ENCODE results near the gene MOV10L1. TPM values are rescaled to one million over a fixed set of nuclear protein-coding genes. Genes with fewer than 3 reads are reported as not detected.

MOV10L1 gene
- total RNA-seq, 1 donor, result not detected

DNA sequence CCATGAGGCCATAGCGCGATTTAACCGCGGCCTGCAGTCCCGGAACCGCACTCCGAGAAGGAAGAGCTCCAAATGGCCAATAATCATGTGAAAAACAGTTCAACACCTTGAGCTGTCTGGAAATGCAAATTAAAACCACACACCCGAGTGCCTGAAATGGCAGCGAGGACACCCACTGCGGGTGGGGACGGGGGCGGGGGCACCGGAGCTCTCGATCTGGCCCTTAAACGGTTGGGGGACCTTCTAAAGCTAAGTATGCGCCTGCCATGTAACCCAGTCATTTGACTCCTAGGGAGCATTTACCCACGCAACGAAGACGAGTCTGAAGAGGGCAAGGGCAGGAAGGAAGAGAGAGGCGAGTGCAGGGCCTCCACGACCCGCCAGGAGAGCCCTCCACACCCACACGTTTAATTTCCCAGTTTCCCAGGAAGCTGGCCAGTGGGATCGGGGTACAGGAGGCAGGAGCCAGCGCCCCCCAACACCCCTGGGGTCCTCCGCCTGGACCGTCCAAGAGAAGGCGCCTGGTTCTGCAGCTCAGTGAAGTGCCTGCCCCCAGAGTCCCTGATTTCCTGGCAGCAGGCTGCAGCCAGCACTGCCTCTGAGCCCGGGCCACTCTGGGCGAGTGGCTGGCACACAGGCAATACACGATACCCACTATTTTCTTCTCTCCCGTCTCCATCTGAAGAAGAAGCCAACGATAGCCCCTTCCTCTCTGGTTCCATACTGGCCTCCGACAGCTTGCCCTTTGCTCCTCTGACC, 33.4 kb upstream of the MOV10L1 start:
- Histone ChIP-seq H3K27me3 (ENCODE audit: insufficient read depth, low read length) (peaks cover 5% of the 10 kb centered on the region), H3K9me3 (ENCODE audit: low read depth, low read length) (no peaks in the 10 kb centered on the region), H3K4me1 (ENCODE audit: insufficient read depth, low read length) (no peaks in the 10 kb centered on the region), H3K4me3 (ENCODE audit: low read length) (no peak overlapping the region)

DNA sequence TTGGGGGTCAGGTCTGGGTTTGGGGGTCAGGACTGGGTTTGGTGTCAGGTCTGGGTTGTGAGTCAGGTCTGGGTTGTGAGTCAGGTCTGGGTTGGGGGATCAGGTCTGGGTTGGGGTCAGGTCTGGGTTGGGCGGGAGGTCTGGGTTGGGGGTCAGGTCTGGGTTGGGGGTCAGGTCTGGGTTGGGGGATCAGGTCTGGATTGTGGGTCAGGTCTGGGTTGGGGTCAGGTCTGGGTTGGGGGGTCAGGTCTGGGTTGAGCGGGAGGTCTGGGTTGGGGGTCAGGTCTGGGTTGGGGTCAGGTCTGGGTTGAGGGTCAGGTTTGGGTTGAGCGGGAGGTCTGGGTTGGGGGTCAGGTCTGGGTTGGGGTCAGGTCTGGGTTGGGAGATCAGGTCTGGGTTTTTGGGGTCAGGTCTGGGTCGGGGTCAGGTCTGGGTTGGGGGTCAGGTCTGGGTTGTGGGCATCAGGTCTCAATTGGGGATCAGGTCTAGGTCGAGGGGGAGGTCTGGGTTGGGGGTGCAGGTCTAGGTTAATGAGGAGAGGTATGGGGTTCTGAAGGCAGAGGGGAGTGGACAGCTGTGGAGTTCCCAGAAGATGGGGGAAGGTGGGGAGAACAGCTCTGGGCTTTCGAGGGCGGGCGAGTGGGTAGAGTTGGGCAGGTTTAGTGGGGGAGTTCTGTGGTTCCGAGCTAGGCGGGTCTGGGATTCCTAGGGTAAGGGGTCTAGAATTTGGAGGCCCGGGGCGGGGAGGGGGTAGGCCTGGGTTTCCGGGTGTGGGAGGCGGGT, 32.3 kb upstream of the MOV10L1 start:
- Histone ChIP-seq H3K4me1 (ENCODE audit: insufficient read depth, low read length) (no peaks in the 10 kb centered on the region), H3K27me3 (ENCODE audit: insufficient read depth, low read length) (peaks cover 5% of the 10 kb centered on the region), H3K9me3 (ENCODE audit: low read depth, low read length) (no peaks in the 10 kb centered on the region), H3K4me3 (ENCODE audit: low read length) (no peak overlapping the region)

DNA sequence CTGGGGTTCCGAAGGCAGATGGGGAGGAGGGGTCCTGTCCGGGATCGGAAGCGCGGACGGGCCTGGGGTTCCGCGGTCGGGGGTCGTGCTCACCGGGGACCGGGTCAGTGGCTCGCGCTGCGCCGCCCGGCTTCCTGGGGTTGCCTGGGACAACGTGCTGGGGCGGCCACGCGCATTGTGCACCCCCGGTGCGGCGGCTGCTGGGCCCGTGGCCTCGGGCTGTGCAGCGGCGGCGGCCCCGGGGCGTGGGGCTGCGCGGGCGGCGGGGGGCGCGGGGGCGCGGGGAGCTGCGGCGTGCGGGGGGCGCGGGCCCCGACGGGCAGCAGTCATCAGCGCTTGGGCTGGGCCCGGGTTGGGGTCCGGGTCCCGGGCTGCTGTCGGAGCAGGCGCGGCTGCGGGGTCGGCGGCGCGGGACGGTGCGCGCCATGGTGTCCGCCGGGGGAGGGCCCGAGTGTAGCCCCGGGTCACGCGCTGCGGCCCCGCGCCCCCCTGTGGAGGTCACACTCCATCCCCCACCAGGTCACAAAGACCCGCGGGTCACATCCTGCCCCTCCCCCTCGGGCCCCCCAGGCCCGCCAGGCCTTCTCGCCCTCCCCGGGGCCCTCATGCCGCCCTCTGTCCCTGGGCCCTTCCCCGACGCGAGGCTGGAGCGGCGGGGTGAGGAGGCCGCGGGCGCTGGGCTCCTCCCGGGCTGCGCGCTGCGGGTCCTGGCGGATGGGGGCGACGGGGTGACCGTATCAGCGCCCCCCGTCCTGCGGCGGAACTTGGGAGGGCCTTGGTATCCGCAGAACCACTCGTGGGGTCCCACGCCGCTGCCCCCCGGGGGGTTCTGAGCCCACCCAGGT, 31.5 kb upstream of the MOV10L1 start, which contains the start of gene TTLL8:
Gene TTLL8, minus strand, starts transcription at position 238 of the 845 bp plus-strand sequence.
- Histone ChIP-seq H3K4me1 (ENCODE audit: insufficient read depth, low read length) (no peaks in the 10 kb centered on the region), H3K27me3 (ENCODE audit: insufficient read depth, low read length) (peaks cover 5% of the 10 kb centered on the region), H3K4me3 (ENCODE audit: low read length) (no peak within 1 kb of the TSS), H3K9me3 (ENCODE audit: low read depth, low read length) (no peaks in the 10 kb centered on the region)

DNA sequence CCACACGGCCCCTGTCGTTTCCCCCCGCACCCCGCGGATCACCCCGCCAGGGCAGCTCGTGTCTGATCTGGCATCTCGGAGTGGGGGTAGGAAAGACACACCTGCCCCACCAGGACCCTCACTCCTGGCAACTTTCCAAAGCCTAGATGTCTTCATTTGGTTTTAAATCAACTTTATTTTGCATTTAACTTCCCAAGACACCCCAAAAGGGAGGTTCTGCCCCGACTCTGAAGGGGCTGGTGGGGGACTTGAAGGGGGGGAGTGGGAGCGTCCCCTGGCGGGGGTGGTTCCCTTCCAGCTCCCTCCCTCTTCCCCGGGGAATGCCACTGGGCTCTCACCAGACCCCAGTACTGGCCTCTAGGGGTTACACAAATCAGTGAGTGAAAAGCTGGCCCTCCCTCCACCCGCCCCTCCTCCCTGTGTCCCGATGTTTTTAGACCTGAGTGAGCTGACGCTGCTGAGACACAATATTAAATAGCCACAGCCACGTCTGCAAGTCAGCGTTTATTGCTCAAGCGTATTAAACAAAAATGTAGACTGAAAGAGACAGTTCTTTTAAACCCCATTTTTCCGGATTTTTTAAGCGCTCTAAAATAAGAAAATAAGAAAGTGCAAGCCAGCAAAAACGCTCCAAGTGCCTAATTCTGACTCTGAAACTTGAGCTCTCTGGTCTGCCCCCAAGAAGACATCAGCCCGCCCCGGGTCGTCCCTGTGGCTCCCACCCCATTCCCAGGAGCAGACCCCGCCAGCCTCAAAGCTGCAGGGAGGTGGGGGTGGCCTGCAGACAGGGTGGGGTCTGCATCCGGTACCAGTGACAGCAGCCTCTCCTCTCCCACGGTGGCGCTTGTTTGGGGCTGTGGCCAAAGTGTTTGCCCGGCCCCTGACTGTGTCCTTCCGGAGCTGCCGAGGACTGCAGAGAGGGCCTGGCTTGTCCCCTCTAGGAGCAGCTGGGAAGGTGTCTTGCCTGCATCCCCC, 30.6 kb upstream of the MOV10L1 start:
- Histone ChIP-seq H3K4me1 (ENCODE audit: insufficient read depth, low read length) (no peaks in the 10 kb centered on the region), H3K27me3 (ENCODE audit: insufficient read depth, low read length) (peaks cover 5% of the 10 kb centered on the region), H3K9me3 (ENCODE audit: low read depth, low read length) (no peaks in the 10 kb centered on the region), H3K4me3 (ENCODE audit: low read length) (no peak overlapping the region)

DNA sequence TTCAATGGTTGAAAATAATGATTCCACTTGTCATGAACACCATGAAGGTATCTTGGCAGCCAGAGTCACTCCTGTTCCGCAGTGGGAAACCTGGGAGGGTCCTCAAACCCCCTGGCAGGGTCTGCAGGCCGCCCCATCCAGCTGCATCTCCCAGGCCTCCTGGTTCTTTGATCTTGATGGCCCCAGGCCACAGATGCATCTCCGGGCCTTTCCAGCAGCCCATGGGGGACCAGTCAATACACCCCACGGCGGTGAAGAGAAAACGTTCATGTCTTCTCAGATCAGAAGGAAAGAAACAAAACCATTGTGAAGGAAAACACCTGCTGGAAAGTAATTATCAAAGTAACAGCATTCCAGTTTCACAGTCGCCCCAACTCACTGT, 29.9 kb upstream of the MOV10L1 start:
- H3K9me3 ChIP-seq (ENCODE audit: low read depth, low read length), result no peaks in the 10 kb centered on the region
- H3K27me3 ChIP-seq (ENCODE audit: insufficient read depth, low read length), result peaks cover 5% of the 10 kb centered on the region
- no peaks in the 10 kb centered on the region for H3K4me1 ChIP-seq (ENCODE audit: insufficient read depth, low read length)
- H3K4me3 ChIP-seq (ENCODE audit: low read length), result no peak overlapping the region

DNA sequence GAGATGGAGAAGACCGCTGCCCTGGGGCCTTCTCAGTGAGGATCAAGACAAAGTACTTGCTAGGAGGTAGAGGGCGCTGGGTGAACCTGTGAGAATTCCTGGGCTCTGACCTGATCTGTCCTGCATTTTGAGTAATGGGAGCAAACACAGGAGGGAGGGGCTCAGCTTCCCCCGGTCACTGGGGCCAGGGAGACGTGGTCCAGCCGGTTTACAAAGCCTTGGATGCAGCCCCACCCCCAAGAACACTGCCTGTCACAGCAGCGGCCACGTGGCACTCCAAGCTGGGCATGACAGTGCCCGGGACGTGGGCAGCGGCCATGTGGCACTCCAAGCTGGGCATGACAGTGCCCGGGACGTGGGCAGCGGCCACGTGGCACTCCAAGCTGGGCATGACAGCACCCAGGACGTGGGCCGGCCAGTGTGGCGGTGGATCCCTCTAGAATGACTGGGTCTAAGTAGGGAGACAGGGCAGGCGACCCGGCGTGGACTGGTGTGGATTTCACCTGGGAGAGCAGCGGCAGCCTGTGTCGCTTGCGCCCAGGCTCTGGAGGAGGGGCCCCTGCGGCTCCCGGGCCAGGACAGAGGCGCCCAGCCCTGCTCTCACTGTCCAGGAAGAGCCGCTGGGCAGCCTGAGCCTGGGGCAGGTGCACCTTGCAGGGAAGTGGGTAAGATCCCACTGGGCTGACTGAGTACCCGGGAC, 29.2 kb upstream of the MOV10L1 start:
- Histone ChIP-seq H3K9me3 (ENCODE audit: low read depth, low read length) (no peaks in the 10 kb centered on the region), H3K27me3 (ENCODE audit: insufficient read depth, low read length) (peaks cover 5% of the 10 kb centered on the region), H3K4me3 (ENCODE audit: low read length) (no peak overlapping the region), H3K4me1 (ENCODE audit: insufficient read depth, low read length) (no peaks in the 10 kb centered on the region)

DNA sequence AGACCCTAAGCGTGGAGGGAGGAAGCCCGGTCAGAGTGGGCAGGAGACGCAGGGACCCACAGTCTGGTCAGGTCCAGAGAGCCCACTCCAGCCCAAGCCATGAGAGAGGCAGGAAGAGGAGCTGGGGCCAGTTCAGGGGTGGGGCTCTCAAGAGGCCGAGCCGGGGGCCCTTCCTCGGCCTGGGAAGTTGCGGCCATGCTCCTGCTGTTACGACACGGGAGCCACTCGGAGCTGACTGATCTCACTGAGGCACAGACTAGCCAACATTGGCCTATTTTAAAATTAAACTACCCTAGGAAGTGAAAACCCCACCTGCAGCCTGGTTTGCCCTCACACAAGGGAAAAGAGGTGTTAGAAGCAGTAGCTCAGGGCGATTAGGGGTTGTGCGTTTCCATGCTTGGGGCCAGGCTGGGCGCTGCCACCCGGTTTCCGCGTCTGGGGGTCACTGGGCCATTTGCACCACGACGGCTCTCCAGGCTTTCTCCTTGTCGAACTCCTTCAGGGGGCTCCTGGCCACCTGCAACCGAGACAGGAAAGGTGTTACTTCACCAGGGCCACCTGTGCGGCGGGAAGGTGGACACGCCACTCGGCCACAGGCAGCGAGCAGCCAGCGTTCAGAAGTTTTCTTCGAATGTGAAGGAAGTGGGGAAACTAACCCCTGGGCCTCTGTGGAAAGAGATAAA, 28.5 kb upstream of the MOV10L1 start:
- Histone ChIP-seq H3K9me3 (ENCODE audit: low read depth, low read length) (no peaks in the 10 kb centered on the region), H3K4me3 (ENCODE audit: low read length) (no peak overlapping the region), H3K4me1 (ENCODE audit: insufficient read depth, low read length) (no peaks in the 10 kb centered on the region), H3K27me3 (ENCODE audit: insufficient read depth, low read length) (peaks cover 5% of the 10 kb centered on the region)

DNA sequence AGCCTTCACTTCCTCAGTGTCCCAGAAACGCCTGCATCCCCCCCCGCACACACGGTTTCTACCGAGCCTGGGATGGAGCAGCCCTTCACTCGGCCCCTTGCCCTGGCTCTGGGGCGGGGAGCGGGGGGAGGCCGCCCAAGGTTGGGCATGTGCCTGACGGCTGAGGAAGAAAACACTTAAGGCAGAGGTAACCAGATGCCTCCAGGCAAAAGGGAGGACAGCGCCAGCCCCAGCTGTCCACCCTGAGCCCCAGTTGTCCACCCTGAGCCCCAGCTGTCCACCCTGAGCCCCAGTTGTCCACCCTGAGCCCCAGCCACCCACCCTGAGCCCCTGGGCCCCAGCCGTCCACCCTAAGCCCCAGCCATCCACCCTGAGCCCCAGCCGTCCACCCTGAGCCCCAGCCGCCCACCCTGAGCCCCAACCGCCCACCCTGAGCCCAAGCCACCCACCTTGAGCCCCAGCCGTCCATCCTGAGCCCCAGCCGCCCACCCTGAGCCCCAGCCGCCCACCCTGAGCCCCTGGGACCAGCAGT, 27.9 kb upstream of the MOV10L1 start:
- Histone ChIP-seq H3K27me3 (ENCODE audit: insufficient read depth, low read length) (peaks cover 5% of the 10 kb centered on the region), H3K4me3 (ENCODE audit: low read length) (no peak overlapping the region), H3K9me3 (ENCODE audit: low read depth, low read length) (no peaks in the 10 kb centered on the region), H3K4me1 (ENCODE audit: insufficient read depth, low read length) (no peaks in the 10 kb centered on the region)

DNA sequence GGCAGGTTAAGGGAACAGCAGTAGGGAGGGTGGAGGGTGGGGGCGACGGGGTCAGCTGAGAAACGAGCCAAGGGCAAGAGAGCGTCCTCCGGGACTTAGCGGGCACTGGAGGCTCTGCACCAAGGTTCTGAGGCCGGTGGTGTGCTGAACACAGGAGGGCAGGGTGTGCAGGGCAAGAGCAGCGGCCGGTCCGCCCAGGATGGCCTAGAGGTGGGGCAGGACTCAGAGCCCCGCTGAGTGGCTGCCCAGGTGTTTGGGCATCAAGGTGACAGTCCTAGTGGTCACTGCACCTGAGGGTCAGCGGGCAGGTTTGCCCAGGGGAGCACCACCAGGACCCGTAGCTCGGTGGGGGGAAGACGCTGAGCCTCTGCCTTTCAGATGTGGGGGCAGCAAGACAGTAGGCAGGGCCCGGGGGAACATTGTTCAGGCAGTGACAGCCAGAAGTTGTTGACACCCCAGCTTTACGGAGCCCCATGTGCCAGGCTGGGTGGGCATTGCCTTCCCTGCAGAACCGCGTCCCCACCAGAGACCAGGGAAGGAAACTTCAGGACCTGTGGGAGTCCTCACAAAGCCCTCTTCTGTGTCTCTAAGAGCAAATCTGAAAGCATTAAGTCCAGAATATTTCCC, 27.2 kb upstream of the MOV10L1 start:
- no peaks in the 10 kb centered on the region for H3K4me1 ChIP-seq (ENCODE audit: insufficient read depth, low read length)
- H3K27me3 ChIP-seq (ENCODE audit: insufficient read depth, low read length), result peaks cover 2% of the 10 kb centered on the region
- H3K9me3 ChIP-seq (ENCODE audit: low read depth, low read length), result no peaks in the 10 kb centered on the region

DNA sequence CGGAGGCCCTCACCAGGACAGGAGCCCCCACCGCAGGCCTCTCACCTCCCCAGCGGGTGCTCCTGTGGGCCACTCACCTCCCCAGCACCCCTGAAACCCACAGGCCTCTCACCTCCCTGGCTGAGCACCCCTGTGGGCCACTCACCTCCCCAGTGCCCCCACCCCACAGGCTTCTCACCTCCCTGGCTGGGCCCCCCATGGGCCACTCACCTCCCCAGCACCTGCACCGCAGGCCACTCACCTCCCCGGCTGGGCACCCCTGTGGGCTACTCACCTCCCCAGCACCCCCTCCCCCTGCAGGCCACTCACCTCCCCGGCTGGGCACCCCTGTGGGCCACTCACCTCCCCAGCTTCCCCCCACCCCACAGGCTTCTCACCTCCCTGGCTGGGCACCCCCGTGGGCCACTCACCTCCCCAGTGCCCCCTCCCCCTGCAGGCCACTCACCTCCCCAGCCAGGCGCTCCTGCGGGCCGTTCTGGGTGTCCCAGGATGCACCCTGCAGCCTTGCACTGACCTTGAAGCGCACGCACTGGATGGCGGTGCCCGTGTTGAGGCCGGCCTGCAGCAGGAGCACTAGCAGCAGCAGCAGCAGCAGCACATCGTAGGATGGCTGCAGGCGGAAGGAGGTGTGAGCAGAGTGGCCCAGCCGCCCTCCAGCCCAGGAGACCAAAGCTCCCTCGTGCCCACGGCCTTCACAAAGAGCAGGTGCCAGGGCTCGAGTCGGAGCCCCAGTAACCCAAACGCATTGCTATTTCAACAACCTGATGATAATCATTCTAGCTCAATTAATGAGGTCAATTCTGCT, 26.0 kb upstream of the MOV10L1 start:
- H3K4me1 ChIP-seq (ENCODE audit: insufficient read depth, low read length), result no peaks in the 10 kb centered on the region
- no peaks in the 10 kb centered on the region for H3K9me3 ChIP-seq (ENCODE audit: low read depth, low read length)
- H3K4me3 ChIP-seq (ENCODE audit: low read length), result no peak overlapping the region
- no peaks in the 10 kb centered on the region for H3K27me3 ChIP-seq (ENCODE audit: insufficient read depth, low read length)

More for the DNA sequence above, 27.2 kb upstream of the MOV10L1 start:
- no peak overlapping the region for H3K4me3 ChIP-seq (ENCODE audit: low read length)

DNA sequence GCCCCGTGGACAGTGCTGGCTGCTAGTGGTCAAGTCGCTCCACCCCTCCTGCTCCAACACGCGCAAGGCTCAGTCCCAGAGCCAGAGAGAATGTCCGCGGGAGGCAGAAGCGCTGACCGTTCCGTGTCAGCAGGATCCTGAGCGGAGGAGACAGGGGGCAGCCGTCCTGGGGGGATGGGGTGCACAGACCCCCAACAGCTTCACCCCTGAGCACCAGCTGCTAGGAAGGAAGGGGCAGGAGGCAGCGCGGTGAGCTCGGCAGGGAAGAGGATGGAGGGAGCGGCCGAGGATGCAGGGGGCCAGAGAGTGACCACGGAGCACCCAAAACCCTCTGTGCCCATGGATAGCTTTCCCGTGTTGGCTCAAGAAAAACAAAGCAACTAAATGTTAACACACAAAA, 25.4 kb upstream of the MOV10L1 start:
- no peaks in the 10 kb centered on the region for H3K4me1 ChIP-seq (ENCODE audit: insufficient read depth, low read length)
- no peaks in the 10 kb centered on the region for H3K27me3 ChIP-seq (ENCODE audit: insufficient read depth, low read length)
- H3K4me3 ChIP-seq (ENCODE audit: low read length), result no peak overlapping the region

DNA sequence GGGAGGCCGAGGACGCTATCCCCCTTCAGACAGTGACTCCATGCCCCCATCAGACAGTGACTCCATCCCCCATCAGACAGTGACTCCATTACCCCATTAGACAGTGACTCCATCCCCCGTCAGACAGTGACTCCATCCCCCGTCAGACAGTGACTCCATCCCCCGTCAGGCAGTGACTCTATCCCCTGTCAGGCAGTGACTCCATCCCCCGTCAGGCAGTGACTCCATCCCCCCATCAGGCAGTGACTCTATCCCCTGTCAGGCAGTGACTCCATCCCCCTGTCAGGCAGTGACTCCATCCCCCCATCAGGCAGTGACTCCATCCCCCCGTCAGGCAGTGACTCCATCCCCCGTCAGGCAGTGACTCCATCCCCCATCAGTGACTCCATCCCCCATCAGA, 22.6 kb upstream of the MOV10L1 start:
- H3K27me3 ChIP-seq (ENCODE audit: insufficient read depth, low read length), result no peaks in the 10 kb centered on the region
- H3K9me3 ChIP-seq (ENCODE audit: low read depth, low read length), result no peaks in the 10 kb centered on the region
- no peaks in the 10 kb centered on the region for H3K4me1 ChIP-seq (ENCODE audit: insufficient read depth, low read length)
- no peak overlapping the region for H3K4me3 ChIP-seq (ENCODE audit: low read length)

More for the DNA sequence above, 25.4 kb upstream of the MOV10L1 start:
- no peaks in the 10 kb centered on the region for H3K9me3 ChIP-seq (ENCODE audit: low read depth, low read length)

All from mononuclear cell (primary cell).